GM19240 (cell line): ENCODE data around the gene PGAM4.
"Not testable (repeated sequence)": the region's sequence is repeated elsewhere in the genome, so short reads cannot be mapped to it uniquely, and the experiment has no call there.

ENCODE experiments used
- DNase-seq: peaks from one replicate; pipeline ENCODE4 v3.0.0; 2011; ENCODE audit warnings: low spot score; ENCODE audit not compliant: insufficient read length

Gene PGAM4

DNA sequence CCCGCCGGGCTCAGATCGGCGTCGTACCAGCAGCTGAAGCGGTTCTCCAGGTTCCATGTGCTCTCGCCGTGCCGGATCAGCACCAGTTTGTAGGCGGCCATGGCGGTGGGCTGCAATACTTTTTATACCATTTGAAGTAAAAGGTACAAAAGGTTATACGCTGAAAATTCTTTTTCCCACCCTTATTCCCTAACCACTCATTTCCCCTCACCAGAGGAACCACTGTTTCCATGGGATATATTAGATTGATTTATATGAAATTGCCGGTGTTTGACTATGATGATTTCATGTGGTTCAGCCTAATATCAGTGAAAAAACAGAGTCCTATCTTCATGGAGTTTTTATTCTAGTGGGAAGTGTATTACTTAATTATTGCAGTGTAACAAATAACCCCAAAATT, at the start of gene PGAM4:
Gene PGAM4 (minus strand): TSS at position 101 of the 400 bp plus-strand sequence. CDS start 0 bp downstream, at position 101.
- no peak for DNase-seq

DNA sequence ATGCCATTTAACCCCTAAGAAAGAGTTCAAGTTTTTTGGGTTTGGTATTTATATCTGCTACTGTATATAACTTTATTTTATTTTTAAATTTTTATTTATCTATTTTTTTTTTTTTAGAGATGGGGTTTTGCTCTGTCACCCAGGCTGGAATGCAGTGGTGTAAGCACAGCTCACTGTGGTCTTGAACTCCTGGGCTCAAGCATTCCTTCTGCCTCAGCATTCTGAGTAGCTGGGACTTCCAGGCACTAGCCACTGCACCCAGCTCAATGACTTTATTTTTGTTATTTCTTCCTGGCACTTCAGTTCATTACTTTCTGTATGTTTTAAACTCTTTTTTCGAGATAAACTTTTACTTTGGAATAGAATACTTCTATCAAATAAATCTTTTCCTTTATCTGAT, 42.4 kb upstream of the PGAM4 start:
- DNase-seq: no peak

DNA sequence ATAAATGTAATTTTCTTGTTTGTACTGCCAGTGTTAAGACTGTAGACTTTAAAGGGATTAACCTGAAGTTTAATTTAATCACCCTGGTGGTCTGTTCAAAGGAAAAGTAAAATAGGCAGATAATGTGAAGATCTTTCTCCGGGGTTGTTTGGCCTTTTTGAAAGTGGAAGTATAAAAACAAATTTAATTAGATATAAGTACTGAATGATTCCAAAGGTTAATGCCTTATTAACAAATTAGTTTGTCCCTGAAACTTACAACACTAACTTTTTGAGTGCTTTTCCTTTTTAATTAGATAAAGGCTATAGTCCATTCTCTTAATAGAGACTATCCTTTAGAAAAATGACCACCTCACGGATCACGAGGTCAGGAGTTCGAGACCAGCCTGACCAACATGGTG, 10.4 kb upstream of the PGAM4 start:
- no peak for DNase-seq

DNA sequence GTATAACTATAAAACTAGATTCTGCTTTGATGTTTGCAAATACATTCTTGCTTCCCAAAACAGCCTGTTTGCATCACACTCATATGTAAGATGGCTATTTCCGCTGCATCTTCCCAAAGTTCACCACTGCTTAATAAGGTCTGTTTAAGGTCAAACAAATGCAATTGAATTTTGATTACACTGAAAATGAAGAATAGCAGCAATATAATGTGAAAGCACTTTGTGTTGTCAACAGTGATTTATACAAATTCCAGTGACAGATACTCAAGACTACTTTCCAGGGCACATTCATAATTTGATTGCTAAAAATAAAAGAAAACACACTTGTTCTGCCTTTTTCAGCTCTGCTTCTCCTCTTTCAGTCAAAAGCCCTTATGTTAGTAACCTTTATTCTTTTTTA, 8.1 kb upstream of the PGAM4 start:
- DNase-seq: no peak

DNA sequence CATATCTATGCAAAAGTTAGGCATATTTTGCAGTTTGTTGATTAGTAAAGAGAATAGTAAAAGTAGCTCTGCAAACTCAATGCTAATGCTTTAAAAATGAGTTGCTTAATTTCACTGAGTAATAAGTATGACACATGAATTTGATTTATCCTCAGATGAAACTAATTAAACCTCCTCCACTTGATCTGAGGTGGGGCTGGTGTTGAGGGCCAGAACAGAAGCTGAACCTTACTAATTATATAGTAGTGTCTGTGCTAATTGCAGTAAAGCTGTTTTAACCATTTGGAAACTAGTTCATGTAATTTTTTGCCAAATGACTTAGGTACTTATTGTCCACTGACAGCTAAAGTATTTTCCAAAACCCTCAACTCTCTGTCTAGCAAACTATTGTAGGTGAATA, 7.7 kb upstream of the PGAM4 start:
- no peak for DNase-seq

DNA sequence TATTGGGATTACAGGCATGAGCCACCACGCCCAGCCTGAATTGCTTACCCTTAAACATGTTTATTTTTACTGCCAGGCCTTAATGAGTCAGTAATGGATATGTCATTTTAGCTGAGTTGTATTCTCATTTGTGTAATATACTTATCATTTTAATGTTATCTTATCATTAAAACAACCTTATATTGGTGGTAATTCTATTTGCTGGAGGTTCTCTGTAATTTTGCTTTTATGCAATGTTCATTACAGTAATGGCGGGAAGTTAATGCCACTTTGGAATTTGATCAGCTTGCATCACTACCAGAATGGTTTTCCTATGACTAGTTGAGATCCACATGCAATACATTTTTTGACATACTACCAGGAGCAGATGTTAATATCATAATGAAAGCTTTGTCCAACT, 6.3 kb upstream of the PGAM4 start:
- DNase-seq: no peak

DNA sequence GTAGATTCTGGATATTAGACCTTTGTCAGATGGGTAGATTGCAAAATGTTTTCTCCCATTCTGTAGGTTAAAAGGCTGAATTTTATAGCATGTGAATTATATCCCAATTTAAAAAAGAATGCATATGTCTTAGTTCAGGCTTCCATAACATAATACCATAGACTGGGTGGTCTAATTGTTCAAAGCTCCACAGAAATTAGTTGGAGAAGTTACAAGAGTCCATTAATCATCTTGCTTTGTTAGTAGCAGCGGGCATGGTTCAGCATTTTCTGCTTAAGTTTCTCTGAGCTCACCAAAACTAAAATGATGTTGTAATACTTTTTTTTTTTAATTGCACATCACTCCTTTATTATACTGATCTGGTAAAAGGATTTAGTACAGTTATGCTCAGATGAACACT, 1.8 kb downstream of the PGAM4 start:
- no peak for DNase-seq

DNA sequence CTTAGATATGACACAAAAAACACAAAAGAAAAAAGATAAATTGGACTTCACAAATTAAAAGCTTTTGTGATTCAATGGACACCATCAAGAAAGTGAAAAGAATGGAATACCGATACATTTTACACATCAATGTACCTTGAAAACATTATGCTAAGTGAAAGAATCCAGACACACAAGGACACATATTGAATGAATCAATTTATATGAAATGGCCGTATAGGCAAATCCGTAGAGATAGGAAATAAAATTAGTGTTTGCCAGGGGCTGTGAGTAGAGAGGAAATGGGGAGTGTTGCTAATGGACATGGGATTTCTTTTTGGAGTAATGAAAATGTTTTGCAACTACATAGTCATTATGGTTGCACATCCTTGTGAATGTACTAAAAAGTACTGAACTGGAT, 3.1 kb downstream of the PGAM4 start:
- no peak for DNase-seq

DNA sequence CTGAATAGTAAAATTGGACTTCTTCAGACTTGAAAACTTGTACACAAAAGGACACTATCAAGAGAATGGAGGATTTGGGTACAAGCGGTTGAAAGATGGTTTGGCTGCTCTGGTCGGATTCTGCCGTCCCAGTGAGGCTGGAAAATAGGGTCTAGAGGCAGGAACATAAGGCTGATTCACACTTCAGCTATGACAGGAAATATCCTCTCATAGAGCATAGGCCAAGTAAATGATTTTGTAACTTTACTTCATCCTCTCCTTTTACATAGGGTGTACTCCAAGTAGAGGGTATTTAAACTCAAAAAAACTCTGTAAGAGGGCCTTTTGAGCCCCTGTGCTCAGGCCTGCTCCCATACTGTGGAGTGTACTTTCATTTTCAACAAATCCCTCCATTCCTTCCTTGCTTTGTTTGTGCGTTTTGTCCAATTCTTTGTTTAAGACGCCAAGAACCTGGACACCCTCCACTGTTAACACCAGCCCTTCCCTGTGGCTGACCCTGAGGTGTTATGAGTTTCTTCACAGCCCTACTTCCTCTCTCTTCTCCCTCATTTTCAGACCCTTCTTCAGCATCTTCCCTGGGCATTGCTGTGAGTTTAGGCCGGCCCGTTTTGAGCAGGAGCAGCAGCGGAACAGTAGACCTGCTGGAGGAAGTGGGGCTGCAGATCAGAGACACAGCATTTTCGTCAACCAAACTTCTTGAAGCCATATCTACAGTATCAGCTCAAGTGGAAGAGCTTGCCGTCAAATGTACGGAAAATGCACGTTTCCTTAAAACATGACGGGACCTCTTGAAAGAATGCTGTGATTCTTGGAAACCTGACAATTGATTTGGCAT, 7.2 kb downstream of the PGAM4 start:
- no peak for DNase-seq

DNA sequence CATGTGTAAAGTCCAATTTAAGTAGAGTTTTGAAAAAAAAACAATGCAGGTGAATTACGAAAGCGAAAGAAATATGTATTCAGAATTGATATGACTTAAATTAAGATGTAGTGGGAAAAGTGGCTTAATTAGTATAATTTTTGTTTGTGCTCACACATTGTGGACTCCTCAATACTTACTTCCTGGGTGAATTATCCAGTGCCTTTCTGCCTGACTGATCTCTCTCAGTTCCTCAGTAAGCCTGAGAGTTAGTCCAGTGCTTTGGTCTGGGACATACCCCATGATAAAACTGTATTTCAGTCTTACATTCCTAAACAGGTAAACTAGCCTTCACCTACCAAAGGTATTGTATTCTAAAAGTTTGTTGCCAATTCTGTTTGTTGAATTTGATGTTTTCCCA, 8.4 kb downstream of the PGAM4 start:
- no peak for DNase-seq

DNA sequence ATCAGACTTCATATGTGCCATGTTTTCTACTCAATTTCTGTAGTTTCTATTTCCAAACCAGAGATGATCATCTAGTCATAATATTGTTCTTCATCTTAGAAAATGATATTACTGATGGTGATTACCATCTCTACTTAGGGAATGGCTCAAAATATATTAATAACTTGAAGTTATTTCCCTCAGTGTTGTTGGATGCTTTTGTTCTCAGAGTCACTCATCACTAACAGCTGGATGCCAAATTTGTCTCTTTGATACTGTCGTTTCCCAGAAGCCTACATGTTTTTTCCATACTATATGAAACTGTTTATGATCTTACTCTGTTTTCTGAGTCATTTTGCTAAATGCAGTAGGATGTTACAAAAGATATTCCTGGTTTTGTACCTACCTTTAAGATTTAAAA, 8.9 kb downstream of the PGAM4 start:
- no peak for DNase-seq

DNA sequence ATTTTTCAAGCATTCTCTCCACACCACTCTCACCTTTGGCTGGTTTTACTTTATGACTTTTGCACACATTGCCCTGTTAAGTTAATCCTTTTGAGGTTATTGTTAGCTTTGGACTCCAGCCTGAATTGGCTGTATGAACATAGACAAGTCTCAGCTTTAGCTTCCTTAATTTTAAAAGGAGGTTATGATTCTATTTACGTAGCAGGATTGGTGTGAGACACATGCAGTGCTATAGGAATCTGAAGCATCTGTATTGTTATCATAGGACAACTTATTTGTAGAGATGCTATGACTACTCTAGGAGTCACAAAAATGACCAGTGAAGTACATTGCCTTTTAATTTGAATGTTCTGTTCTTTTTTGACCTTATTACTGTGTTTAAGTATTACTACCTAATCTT, 15.7 kb downstream of the PGAM4 start:
- DNase-seq: no peak

DNA sequence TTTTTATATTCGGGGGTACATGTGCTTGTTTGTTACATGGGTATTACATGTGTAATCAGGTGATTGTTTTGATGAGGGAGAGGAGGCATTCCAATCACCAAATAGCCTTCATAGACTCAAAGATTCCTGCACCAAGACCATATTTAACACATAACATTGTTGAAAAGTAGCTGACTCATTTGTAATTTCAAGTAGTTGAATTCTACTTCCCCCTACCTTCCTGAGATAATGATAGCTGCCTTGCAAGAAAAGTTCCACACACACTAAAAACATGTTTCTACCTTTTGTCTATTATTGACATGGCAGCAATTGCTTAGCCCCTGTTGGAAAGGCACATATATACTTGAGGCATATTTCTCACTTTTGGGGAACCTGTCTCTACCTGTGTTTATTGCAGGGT, 16.1 kb downstream of the PGAM4 start:
- no peak for DNase-seq

DNA sequence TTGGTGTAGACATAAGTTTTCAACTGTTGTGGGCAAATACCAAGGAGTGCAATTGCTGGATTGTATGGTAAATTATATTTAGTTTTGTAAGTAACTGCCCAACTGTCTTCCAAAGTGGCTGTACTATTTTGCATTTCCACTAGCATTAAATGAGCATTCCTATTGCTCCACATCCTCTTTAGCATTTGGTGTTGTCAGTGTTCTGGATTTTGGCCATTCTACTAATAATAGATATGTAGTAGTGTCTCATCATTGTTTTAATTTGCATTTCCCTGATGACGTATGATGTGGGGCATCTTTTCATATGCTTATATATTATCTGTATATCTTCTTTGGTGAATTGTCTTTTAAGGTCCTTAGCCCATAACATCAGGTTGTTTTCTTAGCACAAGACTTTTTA, 17.3 kb downstream of the PGAM4 start:
- DNase-seq: no peak

DNA sequence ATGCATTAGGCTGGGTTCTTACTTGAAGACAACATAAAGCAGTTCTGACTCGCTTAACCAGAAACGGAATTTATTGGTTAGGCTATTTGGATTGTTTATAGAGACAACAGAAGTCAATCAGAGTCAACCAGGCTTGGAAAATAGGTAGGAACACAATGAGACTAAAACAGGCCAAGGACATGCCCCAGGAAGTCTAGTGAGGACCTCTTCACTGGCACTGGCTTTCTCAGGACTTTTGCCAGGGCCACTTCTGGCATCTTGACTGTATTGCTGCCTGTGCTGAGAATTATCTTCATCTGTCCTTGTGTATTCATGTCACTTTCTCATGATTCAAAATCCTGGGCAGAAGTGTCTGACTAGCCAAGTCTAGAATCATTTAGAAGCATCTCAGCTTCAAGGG, 19.6 kb downstream of the PGAM4 start:
- no peak for DNase-seq

DNA sequence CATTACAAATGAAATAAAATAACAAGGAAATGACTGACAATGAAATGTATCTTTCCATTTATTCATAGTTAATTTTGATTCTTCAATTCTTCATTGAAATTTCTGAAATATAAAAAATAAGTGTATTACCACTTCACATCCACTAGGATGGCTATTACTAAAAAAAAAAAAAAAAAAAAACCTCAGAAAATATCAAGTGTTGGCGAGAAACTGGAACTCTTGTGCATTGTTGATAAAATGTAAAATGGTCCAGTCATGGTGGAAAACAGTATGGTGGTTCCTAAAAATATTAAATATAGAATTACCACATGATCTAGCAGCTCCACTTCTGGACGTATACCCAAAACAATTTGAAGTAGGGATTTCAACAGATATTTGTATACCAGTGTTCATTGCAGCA, 22.9 kb downstream of the PGAM4 start:
- no peak for DNase-seq

DNA sequence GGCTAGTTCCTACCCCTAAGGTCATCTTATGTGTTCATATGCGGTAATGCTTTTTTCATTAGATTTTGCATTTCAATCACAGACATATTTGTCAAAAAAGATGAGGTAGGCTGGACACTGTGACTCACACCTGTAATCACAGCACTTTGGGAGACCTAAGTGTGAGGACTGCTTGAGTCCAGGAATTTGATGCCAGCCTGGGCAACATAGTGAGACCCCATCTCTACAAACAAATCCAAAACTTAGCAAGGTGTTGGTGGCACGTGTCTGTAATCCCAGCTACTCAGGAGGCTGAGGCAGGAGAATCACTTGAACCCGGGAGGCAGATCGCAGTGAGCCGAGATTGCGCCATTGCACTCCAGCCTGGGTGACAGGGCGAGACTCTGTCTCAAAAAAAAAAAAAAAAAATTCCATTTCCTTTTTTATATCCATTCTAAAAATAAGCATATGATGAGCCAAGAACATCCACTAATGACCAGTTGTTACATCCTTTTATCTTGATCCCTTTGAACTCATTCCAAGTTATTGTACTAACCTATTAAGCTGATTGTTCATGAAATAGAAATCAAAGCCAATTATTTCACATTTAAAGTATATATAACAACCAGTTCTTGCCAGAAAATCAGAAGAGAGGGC, 23.4 kb downstream of the PGAM4 start:
- DNase-seq: no peak

DNA sequence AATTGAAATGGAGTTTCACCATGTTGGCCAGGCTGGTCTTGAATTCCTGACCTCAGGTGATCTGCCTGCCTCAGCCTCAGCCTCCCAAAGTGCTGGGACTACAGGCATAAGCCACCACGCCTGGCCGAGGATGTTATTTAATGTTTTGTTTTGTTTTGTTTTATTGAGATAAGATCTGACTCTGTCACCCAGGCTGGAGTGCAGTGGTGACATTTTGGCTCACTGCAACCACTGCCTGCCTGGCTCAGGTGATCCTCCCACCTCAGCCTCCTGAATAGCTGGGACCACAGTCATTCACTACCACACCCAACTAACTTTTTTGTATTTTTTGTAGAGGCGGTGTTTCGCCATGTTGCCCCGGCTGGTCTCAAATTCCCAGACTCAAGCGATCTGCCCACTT, 24.4 kb downstream of the PGAM4 start:
- not testable (repeated sequence) for DNase-seq

DNA sequence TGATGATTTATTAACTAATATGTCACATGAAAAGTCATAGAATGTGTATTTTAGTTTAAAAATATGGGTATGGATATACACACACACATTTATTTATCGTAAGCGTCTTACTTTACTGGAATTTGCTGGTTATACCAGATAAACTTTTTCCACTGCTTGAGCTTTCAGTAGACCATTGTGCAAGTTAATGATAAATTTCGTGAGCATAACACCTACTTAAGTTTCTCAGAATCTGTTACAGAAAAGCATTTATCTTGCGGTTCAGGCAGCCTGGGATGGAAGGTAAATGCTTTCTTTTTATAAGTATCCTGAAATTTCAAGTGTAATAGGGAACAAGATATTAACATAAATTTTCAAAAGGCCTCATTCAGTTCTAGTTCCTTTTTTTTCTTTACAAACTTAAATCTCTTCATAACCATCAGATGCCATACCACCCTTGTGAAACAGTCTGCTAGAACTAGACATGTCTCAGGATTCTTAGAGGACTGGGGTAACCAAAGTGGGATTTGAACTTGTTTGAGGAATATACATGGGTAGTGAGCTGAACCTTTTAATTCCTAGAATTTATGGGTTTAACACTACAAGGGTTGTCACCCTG, 31.3 kb downstream of the PGAM4 start:
- DNase-seq: no peak

DNA sequence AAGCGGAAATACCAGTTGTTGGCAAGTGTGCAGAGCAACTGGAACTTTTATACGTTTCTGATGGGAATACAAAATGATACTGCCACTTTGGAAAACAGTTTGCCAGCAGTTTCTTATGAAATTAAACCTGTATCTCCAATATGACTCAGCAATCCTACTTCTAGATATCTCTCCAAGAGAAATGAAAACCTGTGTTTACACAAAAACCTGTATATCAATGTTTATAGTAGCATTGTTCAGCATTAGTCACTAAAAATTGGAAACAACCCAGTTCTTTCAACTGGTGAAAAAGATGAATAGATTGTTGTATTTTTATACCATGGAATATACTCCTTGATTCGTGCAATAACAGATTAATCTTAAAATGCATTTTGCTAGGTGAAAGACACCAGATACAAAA, 32.1 kb downstream of the PGAM4 start:
- no peak for DNase-seq

DNA sequence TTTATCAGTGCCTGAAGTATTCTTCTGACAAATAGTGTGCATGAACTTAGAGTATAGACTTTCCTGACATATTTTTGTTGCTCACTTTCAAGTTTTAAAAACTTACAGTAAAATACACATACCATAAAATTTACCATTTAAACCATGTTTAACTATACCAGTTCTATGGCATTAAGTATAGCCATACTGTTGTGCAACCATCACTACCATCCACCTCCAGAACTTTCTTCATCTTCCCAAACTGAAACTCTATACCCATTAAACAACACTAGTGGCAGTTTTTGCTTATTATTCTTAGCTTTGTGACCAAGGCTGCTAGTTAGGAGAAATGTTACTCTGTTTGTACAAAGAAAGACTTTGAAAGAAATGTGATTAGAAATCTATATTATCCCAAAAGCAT, 33.1 kb downstream of the PGAM4 start:
- no peak for DNase-seq

DNA sequence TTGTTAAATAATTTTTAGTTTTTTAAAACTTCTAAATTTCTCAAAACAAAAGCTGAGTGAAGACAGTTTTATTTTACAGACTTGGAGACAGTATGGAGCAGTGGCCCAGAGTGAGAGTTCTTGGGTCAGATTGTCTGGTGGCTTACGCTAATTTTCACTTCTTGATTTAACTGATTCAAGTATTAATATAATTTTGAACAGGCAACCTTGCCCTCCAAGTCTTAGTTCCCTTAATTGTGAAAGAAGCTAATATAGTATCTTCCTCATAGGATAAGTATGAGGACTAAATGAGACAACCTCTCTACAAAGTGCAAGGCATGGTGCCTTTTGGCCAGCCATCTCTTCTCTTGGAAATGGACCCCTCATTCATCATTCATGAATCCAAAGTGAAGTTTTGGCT, 33.6 kb downstream of the PGAM4 start:
- no peak for DNase-seq

DNA sequence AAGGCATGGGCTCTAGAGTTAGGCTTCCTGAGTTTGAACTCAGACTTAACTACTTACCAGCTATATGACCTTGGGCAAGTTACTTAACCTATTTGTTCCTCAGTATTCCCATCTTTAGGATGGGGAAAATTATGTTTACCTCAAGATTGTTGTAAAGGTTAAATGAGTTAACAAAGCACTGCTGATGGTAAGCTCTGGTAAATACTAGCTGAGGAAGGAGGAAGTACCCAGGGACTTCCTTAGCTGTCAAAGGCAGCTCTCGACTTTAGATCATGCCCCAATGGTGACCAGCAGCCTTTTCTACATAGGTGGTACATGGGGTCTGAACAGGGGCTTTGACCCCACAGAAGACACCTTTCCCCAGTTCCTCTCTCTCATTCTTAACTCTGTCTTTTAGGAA, 38.9 kb downstream of the PGAM4 start:
- no peak for DNase-seq
